ENCODE results near the gene SHC2. TPM values are rescaled to one million over a fixed set of nuclear protein-coding genes. Genes with fewer than 3 reads are reported as not detected.

SHC2 gene
- total and polyA plus RNA-seq, 2 of the 8 experiments (the other 6 are each of a cell fraction or from before 2014, with no cell fraction given), result 4.4 to 7.3 TPM

DNA sequence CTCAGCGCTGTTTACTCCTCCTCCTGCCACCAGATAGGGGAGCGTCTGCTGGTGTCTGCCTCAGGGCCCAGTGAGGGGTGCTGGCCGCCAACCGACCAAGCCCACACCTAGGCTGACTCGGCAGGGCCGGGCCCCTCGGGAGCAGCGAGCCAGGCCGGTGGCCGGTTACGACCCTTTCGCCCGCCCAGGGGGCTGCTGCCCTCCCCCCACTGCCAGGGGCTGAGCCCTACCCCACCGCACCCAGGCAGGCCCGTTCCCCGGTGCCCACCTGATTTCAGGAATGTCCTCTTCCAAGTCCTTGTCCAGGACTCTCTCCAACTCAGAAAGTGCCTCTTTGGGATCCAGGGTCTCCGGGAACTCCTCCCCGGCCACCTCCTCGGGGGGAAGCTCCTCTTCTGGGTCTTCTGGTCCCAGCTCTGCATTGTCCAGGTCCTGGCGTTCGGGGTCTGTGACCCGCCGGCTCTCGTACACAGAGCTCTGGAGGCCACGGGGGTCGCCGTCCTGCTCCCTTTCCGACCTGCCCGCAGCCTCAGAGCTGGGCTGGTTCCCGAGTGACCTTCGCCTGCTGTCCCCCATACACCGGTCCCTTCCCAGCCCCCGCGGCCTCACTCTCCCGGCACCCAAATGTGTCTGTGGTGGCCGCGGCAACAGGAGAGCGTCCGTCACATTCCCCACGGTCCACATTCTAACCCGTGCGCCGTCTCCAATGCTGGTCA lies 85.3 kb downstream of the SHC2 start:
- no peak overlapping the region for H3K4ac ChIP-seq (replicated peaks; ENCODE audit: insufficient read length, low read depth, low read length)
- H2BK5ac ChIP-seq (ENCODE audit: low read depth, low read length), result no peak overlapping the region
- no peak overlapping the region for H3K14ac ChIP-seq (ENCODE audit: insufficient read length)
- no peak for DNase-seq (ENCODE audit: low read depth in 1 of 2, low spot score in 2 of 2)
- no peak overlapping the region for H2AK5ac ChIP-seq (ENCODE audit: low read depth, low read length)
- H3K23ac ChIP-seq (ENCODE audit: insufficient read length), result no peak overlapping the region
- H3K4me3 ChIP-seq (ENCODE audit: extremely low read depth in 1 of 4, insufficient read depth in 2 of 4, low read depth in 3 of 4, low read length in 4 of 4), result no peak overlapping the region
- H3K9me3 ChIP-seq (ENCODE audit: insufficient read depth in 2 of 2, low read depth in 1 of 2, low read length in 1 of 2), result no peaks in the 10 kb centered on the region
- H2AFZ ChIP-seq (ENCODE audit: low read length), result no peak overlapping the region
- H4K5ac ChIP-seq (ENCODE audit: insufficient read length, low read depth, low read length), result no peak overlapping the region
- no peak overlapping the region for H3K9ac ChIP-seq (replicated peaks in 1 of 4; ENCODE audit: extremely low read depth in 1 of 4, low read depth in 3 of 4, low read length in 3 of 4)
- 94% methylated on average over 25 of the region's 43 CpGs; no CpG with 5 or more reads in 1 of the 2 experiments for WGBS, 2 experiments (ENCODE audit: extremely low coverage in 1 of 2, insufficient coverage in 1 of 2, insufficient read length in 1 of 2, insufficient replicate concordance in 2 of 2, low coverage in 1 of 2, low lambda C conversion rate in 2 of 2, missing lambda C conversion rate in 1 of 2)
- no peaks in the 10 kb centered on the region for H4K20me1 ChIP-seq (replicated peaks in 1 of 2; ENCODE audit: control insufficient read depth in 1 of 2, insufficient read depth in 2 of 2, low read length in 2 of 2)
- H2BK20ac ChIP-seq (ENCODE audit: low read length), result no peak overlapping the region
- H3K23me2 ChIP-seq (ENCODE audit: low read depth, low read length), result no peaks in the 10 kb centered on the region
- no peaks in the 10 kb centered on the region; a peak in 1 of 7 replicates for H3K27me3 ChIP-seq (replicated peaks in 1 of 4; ENCODE audit: control insufficient read depth in 3 of 4, extremely low read depth in 1 of 4, insufficient read depth in 3 of 4, low read length in 3 of 4)
- H3K27ac ChIP-seq (ENCODE audit: low read depth, low read length), result no peak overlapping the region
- H2BK12ac ChIP-seq (ENCODE audit: low read depth, low read length), result no peak overlapping the region
- no peak overlapping the region for H3K18ac ChIP-seq (ENCODE audit: extremely low read depth, low read length)
- CTCF ChIA-PET (ENCODE audit: partially characterized antibody), result interaction anchor here (0.8 to 2.9 kb wide), 2 partner anchors 8 to 27 kb away, joined by 3 to 16 read pairs; no protein-coding TSS in a partner anchor
- H3K79me2 ChIP-seq (ENCODE audit: control insufficient read depth in 1 of 2, insufficient read depth in 2 of 2, low read length in 2 of 2), result no peaks in the 10 kb centered on the region
- POLR2A ChIA-PET (ENCODE audit: partially characterized antibody), result interaction anchor here (1.7 kb wide), 1 partner anchor 113 kb away, joined by 3 read pairs; no protein-coding TSS in a partner anchor
- no peak for FAIRE-seq
- no peaks in the 10 kb centered on the region for H3K36me3 ChIP-seq (ENCODE audit: control insufficient read depth in 2 of 4, insufficient read depth in 4 of 4, low read length in 3 of 4)
- H2BK120ac ChIP-seq (replicated peaks; ENCODE audit: low read depth, low read length), result no peak overlapping the region
- H2BK15ac ChIP-seq (ENCODE audit: low read length), result no peak overlapping the region
- peak overlapping the region; percentile 46; the same call in 1 of the 2 replicates for H4K8ac ChIP-seq (ENCODE audit: extremely low read depth, insufficient read depth, low read length)
- no peak overlapping the region for H3K56ac ChIP-seq (replicated peaks; ENCODE audit: insufficient read length, low read depth, low read length)
- no peak overlapping the region for H4K91ac ChIP-seq (replicated peaks; ENCODE audit: insufficient read length, low read length)
- H3K4me1 ChIP-seq (replicated peaks in 1 of 4; ENCODE audit: control insufficient read depth in 3 of 4, insufficient read depth in 4 of 4, low read length in 3 of 4), result no peaks in the 10 kb centered on the region
- H3K4me2 ChIP-seq (ENCODE audit: insufficient read depth in 1 of 2, low read depth in 2 of 2, low read length in 2 of 2), result no peak overlapping the region
- no peaks in the 10 kb centered on the region for H3K79me1 ChIP-seq (ENCODE audit: low read depth, low read length)
- TF ChIP-seq RBBP5 (IDR thresholded peaks at IDR 0.05; ENCODE audit: borderline replicate concordance, low read depth, low read length) (no peak), TBP (IDR thresholded peaks at IDR 0.05; ENCODE audit: low read depth, low read length) (no peak), CHD1 (IDR thresholded peaks at IDR 0.05; ENCODE audit: low read depth, low read length) (no peak), SIN3A (conservative IDR thresholded peaks at IDR 0.05 in 1 of 2, IDR thresholded peaks at IDR 0.05 in 1 of 2; ENCODE audit: low read depth in 1 of 2, low read length in 2 of 2) (no peak), HDAC2 (IDR thresholded peaks at IDR 0.05; ENCODE audit: borderline replicate concordance in 1 of 2, low read depth in 2 of 2, low read length in 2 of 2) (no peak), SUZ12 (IDR thresholded peaks at IDR 0.05; ENCODE audit: low read length) (no peak)
- TF ChIP-seq, protein P1, sequence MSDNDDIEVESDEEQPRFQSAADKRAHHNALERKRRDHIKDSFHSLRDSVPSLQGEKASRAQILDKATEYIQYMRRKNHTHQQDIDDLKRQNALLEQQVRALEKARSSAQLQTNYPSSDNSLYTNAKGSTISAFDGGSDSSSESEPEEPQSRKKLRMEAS (IDR thresholded peaks at IDR 0.05), result no peak

All from H1 (cell line).